Fibroblast of skin of back (primary cell): Measurements from ENCODE around the gene PLEKHM1.
"Not testable (repeated sequence)": the region's sequence is repeated elsewhere in the genome, so short reads cannot be mapped to it uniquely, and the experiment has no call there.

ENCODE experiments used
- DNase-seq: peaks from one replicate; pipeline ENCODE4 v3.0.0-alpha.2; 2013

Gene PLEKHM1

GRCh38 chr17:45461524-45462327 is 28.8 kb downstream of the PLEKHM1 start:
- peak; percentile 80 for DNase-seq

- DNase-seq, result not testable (repeated sequence)
Measured at GRCh38 chr17:45460422-45460821, 30.1 kb downstream of the PLEKHM1 start.

- not testable (repeated sequence) for DNase-seq
Measured at GRCh38 chr17:45454341-45454740, 36.2 kb downstream of the PLEKHM1 start.

- not testable (repeated sequence) for DNase-seq
Measured at GRCh38 chr17:45453731-45454130, 36.8 kb downstream of the PLEKHM1 start.

DNA sequence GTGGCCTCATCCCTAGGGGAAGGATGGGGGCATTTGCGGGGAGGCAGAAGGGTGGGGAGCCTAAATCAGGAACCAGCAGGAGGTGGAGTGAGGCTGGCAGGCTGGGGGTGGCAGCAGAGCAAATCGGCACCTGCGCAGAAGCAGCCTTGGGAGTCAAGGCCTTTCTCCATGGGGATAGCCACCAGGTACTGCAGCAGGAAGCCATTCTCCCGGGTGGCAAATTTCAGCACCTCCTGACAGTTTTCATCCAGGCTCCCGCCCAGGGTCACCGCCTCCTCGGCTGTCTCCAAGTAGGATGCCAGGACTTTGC is 37.3 kb downstream of the PLEKHM1 start:
- DNase-seq, result not testable (repeated sequence)

DNA sequence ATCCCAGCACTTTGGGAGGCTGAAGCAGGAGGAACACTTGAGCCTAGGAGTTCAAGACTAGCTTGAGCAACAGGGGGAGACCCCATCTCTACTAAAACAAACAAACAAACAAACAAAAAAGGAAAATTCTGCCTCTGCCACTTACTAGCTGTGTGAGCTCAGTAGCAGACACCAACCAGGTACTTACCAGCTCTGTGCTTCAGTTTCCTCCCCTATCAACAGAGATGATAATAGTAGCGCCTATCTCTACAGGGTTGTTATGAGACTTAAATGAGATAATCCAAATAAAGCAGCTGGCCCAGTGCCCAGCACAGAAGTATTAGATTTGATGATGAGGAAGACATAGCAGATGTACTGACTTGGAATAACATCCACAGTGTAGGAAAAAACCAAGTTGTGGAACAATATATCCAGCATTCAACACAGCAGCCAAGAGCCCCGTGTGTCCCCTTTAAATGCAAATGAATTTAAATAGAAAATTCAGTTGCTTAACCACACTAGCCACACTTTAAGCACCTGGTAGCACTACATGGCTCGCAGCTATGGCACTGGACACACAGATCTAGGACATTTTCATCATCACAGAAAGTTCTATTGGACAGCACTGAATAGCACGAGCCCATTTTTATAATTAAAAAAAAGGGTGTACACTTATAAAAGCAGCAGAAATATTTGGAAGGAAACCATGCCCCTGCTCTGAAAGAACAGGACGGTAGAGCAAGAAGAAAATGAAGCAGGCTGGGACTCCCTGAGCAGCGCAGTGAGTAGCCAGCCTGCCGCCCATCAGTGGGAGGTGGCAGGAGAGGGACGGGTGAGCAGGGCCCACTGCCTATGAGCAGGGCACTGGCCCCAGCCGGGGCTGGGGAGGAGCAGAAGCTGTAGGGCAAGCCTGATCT is 37.9 kb downstream of the PLEKHM1 start:
- DNase-seq, result not testable (repeated sequence)

- DNase-seq, result not testable (repeated sequence)
Measured at GRCh38 chr17:45451660-45452059, 38.9 kb downstream of the PLEKHM1 start.

GRCh38 chr17:45451131-45451530 is 39.4 kb downstream of the PLEKHM1 start:
- no peak for DNase-seq

- DNase-seq, result not testable (repeated sequence)
Measured at GRCh38 chr17:45449708-45450329, 40.7 kb downstream of the PLEKHM1 start.

- DNase-seq, result not testable (repeated sequence)
Measured at GRCh38 chr17:45449260-45449659, 41.3 kb downstream of the PLEKHM1 start.

DNA sequence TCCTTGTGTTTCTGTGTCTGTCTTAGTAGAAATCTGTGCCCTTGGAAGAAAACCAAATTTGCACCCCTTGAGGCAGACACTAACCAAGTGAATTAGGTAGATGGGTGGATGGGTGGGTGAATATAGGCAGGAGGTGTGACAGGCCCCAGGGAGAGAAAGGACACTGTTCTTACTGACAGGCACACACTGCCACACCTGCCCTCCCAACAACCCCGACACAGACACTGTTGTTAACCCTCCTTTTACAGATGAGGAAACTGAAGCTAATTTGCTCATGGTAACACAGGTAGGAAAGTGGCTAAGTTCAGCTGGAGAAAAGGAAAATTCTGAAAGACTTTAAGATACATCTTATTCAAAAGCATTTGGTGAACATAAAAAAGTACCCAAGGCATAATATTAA is 42.0 kb downstream of the PLEKHM1 start:
- DNase-seq, result not testable (repeated sequence)

GRCh38 chr17:45448066-45448465 is 42.5 kb downstream of the PLEKHM1 start:
- not testable (repeated sequence) for DNase-seq

GRCh38 chr17:45447650-45448049 is 42.9 kb downstream of the PLEKHM1 start:
- DNase-seq, result not testable (repeated sequence)

DNA sequence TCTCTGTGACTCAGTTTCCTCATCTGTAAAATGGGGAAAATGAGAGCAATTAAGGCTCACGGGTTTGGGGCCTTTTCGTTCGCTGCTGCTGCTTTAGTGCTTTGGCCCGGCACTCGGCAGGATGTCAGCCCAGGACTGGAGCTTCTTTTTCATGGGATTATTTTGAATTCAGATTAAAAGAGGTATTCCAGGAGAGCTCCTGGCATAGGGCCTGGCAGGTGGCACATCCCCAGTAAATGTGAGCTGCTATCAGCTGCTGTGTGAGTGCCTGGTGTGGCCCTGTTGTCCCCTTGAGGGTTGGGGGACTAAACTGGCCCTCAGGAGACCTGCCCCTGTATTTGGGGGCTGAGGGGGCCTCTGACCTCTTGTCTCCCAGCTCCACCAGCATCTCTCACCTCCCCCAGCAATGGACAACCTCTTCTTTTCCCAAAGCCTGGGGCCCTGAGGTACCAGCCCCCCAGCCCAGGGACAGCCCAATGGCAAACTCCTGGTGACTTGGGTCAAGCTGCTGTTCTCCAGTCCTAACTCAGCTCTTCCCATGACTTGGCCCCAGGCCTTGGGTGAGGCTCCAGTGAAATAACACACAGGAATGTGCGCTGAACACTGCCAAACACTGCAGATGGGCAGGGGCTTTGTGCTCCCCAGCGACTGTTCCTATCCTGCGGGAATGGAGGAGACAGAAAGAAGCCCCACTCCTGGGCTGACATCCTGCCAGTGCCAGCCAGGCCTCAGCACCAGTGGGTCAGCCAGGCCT is 43.5 kb downstream of the PLEKHM1 start:
- not testable (repeated sequence) for DNase-seq

DNA sequence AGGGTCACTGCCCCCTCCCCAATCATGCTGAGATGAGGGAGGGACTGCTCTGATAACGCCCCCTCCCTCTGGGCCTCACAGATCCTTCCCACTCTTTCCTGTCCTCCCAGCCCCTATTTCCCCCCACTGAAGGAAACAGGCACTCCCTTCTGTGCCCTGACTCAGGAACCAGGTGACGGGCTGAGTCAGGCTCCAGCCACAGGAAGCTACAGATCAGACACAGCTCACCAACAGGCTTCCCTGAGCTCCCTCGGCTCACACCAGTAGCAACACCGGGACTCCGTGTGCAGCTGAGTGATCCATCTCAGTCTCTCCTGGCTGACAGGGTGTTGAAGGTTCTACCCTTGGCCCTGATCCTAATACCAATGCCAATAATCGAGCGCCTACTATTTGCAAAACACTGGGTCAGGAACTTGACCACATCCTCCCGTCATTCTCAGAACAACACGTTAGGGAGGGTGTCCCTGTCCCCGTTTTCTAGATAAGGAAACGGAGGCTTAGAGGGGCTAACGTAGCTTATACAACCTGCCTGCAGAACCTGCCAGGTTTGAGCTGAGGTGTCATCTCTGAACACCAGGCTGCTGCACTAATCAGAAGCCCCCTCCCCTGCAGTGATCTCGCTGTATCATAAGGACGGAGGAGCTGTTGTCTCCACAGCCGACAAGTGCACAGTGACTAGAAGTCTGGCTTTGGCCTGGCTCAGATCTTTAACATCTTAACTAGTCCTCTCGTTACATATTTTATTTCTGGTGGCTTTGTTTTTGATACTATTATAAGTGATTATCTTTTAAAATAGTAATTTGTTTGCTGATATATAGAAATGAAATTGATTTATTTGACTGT is 44.4 kb downstream of the PLEKHM1 start:
- DNase-seq, result not testable (repeated sequence)

DNA sequence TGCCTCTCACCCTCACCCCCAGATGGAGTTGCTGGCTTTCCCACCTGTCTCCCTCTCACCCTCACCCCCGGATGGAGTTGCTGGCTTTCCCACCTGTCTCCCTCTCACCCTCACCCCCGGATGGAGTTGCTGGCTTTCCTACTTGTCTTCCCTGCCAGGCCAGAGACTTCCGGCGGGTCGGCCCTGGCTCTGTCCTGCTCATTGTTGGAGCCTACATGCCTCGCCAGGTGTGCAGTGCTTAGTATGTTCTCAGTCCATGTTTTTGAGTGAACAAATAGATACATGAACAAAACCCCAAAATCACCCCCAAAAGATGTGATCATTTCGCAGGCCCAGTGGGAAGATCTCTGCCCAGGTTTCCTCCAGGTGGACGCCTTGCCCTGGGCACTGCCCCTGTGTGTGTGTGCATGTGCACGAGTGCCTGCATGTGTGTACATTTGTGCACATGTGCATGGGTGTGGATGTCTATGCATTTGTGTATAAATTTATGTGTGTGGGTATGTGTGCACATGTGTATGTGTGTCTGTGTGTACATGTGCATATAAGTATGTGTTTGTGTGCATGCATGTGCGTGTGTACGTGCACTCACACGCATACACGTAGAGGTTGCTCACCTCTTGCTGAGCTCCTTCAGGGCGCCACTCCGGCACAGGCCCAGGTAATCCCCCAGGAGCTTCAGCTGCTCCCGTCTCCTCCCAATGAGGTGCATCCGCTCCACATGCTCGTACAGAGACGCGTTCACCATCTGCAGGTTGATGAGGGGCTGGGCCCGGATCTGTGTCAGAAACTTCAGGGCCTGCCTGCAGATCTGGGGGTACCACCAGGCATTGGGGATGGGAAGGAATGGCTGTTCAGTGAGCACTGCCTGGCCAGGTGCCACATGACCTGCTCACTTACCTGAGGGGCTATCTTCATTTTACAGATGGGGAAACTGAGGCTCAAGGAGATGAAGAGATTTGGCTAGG is 45.4 kb downstream of the PLEKHM1 start:
- DNase-seq, result not testable (repeated sequence)

DNA sequence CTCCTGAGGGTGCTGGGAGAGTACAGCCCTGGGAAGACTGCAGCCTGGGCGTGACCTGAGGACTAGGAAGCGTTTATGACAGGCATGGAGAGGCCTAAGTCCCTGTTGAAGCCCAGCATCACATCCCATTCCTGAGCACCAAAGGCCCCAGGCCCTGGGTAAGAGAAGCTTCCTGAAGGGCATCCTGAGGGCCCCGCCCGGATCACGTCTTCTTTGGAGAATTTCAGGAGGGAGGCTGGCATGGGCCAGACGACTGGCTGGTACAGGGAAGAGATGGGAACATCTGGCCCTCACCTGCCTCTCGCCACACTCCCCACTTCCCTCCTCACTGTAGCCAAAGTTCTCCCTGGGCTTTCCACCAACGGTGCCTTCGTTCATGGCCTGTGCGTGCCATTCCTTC is 46.2 kb downstream of the PLEKHM1 start:
- not testable (repeated sequence) for DNase-seq

- DNase-seq, result not testable (repeated sequence)
Measured at GRCh38 chr17:45443371-45444260, 46.9 kb downstream of the PLEKHM1 start.
